Hepatic stellate cell (primary cell): ENCODE data around the gene NAV3.

ENCODE experiments used
- DNase-seq: peaks from one replicate; pipeline ENCODE4 v3.0.0; 2011; ENCODE audit warnings: low spot score

NAV3 gene

GRCh38 chr12:78187741-78188140 lies 357.0 kb downstream of the NAV3 start:
- no peak for DNase-seq

GRCh38 chr12:78189656-78190055 lies 359.0 kb downstream of the NAV3 start:
- DNase-seq, result no peak

- DNase-seq, result no peak
These were observed 360.9 kb downstream of the NAV3 start for GRCh38 chr12:78191611-78192010.

- DNase-seq, result no peak
These were observed 362.3 kb downstream of the NAV3 start for GRCh38 chr12:78192979-78193378.

- peak; percentile 7 for DNase-seq
These were observed 363.8 kb downstream of the NAV3 start for GRCh38 chr12:78194448-78194847.

GRCh38 chr12:78198896-78199295 lies 368.2 kb downstream of the NAV3 start:
- DNase-seq, result no peak

- DNase-seq, result no peak
These were observed 369.2 kb downstream of the NAV3 start for GRCh38 chr12:78199926-78200325.

- DNase-seq, result no peak
These were observed 374.2 kb downstream of the NAV3 start for GRCh38 chr12:78204926-78205325.

GRCh38 chr12:78208092-78208491 lies 377.4 kb downstream of the NAV3 start:
- no peak for DNase-seq

GRCh38 chr12:78209846-78210505 lies 379.3 kb downstream of the NAV3 start:
- DNase-seq, result no peak

GRCh38 chr12:78210506-78210860 lies 379.8 kb downstream of the NAV3 start:
- DNase-seq, result no peak

- DNase-seq, result no peak
These were observed 380.2 kb downstream of the NAV3 start for GRCh38 chr12:78210894-78211302.

- no peak for DNase-seq
These were observed 390.1 kb downstream of the NAV3 start for GRCh38 chr12:78220811-78221210.

- no peak for DNase-seq
These were observed 393.5 kb downstream of the NAV3 start for GRCh38 chr12:78224154-78224553.

GRCh38 chr12:78226763-78227162 lies 396.1 kb downstream of the NAV3 start:
- no peak for DNase-seq

GRCh38 chr12:78229591-78230101 lies 399.0 kb downstream of the NAV3 start:
- no peak for DNase-seq

GRCh38 chr12:78232756-78233155 lies 402.1 kb downstream of the NAV3 start:
- no peak for DNase-seq

- DNase-seq, result no peak
These were observed 405.6 kb downstream of the NAV3 start for GRCh38 chr12:78236264-78236663.

- no peak for DNase-seq
These were observed 408.9 kb downstream of the NAV3 start for GRCh38 chr12:78239544-78239943.

GRCh38 chr12:78240827-78241226 lies 410.1 kb downstream of the NAV3 start:
- DNase-seq, result no peak

GRCh38 chr12:78241446-78241845 lies 410.8 kb downstream of the NAV3 start:
- DNase-seq, result no peak

GRCh38 chr12:78244916-78245507 lies 414.3 kb downstream of the NAV3 start:
- DNase-seq, result no peak

GRCh38 chr12:78248321-78248720 lies 417.6 kb downstream of the NAV3 start:
- DNase-seq, result no peak

GRCh38 chr12:78249578-78249977 lies 418.9 kb downstream of the NAV3 start:
- no peak for DNase-seq
